Activated CD8-positive, alpha-beta memory T cell treated with anti-CD3 and anti-CD28 coated beads, Interleukin-2, amount 50 U/mL, for 24 hours (primary cell): Measurements from ENCODE around the gene NCAPD3.
"Not testable (repeated sequence)": the region's sequence is repeated elsewhere in the genome, so short reads cannot be mapped to it uniquely, and the experiment has no call there.

Experiments used
- DNase-seq: peaks from one replicate; pipeline ENCODE4 v3.0.0-alpha.2; 2020; ENCODE audit errors: extremely low read depth

Gene NCAPD3

GRCh38 chr11:134223836-134224709 lies at the start of gene NCAPD3, which contains the start of gene VPS26B:
TSS of gene NCAPD3 (minus strand) at chr11:134223967. CDS start at chr11:134223926, 41 bp downstream.
TSS of gene VPS26B (plus strand) at chr11:134224671. CDS start at chr11:134225123, 452 bp downstream.
- peak; percentile 93 for DNase-seq

- DNase-seq = no peak
Measured at GRCh38 chr11:134273317-134273712, 49.5 kb upstream of the NCAPD3 start.

GRCh38 chr11:134272381-134273316 lies 48.9 kb upstream of the NCAPD3 start:
- DNase-seq = no peak

GRCh38 chr11:134271978-134272377 lies 48.2 kb upstream of the NCAPD3 start:
- no peak for DNase-seq

- DNase-seq = no peak
Measured at GRCh38 chr11:134270250-134270714, 46.5 kb upstream of the NCAPD3 start.

DNA sequence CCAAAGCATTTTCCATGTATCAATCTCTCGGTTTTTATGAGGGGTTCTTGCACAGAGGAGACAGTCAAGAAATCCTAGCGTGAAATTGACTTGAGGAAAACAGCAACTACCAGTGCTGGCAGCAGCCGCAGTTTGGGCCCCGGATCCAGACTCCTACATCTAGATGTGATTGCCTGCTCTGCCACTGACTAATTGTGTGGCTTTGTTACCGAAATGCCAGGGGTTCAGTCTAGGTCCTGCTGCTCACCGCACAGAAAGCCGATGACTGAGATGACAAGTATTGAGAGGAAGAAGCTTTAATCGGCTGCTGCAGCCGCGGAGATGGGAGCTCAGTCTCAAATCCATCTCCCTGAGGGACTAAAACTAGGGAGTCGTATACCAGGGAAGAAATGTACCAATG lies 44.2 kb upstream of the NCAPD3 start:
- DNase-seq = no peak

DNA sequence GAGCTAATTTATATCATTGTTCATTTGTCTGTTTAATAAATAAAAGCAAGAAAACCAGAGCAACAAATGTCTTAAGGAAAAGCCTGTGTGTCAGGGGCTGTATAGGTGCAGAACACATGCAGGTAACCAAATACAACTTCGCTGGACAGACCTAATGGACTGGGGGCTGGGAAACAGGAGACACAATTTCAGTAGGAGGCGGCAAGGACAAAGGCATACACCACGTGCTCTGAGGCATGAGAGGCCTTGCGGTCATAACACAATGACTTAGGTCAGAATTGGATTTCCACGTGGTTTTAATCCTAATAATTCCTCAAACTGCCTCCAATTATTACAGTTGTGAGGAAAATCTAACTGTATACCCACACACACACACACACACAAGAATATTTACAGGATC lies 43.7 kb upstream of the NCAPD3 start:
- DNase-seq = no peak

GRCh38 chr11:134266841-134267251 lies 43.1 kb upstream of the NCAPD3 start:
- DNase-seq = no peak

- no peak for DNase-seq
Measured at GRCh38 chr11:134266440-134266839, 42.7 kb upstream of the NCAPD3 start.

DNA sequence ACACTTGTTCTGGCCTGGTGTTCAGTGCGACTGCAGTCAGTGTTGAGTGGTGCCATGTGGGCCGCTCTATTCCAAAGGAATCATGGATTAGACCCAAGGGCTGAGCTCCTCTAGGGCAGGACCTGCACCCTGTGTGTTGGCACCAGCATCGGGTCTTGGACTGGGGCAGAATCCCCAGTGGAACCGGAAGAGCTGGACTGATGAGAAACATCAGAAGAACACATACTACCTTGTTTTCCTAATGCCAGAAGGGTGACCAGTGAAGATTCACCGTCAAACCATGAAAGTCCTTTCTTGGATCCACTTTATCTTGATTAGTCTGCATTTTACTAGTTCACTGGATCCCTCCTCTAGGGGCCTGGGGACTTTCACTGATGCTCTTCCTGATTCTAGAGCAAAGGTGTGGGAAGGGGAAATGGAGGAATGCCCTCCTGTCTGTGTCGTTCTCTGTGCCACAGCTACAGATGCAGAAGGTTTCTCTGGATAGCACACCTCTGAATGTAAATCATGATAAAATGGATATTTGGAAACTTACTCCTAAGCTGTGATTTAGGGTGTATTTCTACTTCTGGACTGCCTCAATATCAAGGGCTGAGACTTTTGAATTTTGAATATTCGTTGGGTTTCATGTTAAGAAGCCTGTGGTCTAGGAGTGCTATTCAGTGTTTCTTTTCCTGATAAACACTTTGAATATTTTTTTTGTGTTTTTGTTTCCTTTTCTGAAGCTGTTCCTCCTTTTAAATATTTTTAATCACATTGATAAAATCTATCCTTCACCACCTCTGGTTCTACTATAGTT lies 41.4 kb upstream of the NCAPD3 start:
- no peak for DNase-seq

- DNase-seq = no peak
Measured at GRCh38 chr11:134261626-134262488, 38.1 kb upstream of the NCAPD3 start.

DNA sequence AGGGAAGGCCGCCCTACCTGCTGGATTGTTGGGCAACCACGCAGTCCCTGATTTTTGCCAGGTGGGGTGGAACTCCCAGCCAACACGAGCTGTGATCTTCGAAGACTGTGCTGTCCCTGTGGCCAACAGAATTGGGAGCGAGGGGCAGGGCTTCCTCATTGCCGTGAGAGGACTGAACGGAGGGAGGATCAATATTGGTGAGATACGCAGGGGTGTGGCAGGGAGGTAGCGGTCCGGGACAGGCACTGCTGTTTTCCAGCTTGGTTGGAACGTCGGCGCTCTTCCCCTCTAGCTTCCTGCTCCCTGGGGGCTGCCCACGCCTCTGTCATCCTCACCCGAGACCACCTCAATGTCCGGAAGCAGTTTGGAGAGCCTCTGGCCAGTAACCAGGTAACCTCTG lies 37.2 kb upstream of the NCAPD3 start:
- no peak for DNase-seq

DNA sequence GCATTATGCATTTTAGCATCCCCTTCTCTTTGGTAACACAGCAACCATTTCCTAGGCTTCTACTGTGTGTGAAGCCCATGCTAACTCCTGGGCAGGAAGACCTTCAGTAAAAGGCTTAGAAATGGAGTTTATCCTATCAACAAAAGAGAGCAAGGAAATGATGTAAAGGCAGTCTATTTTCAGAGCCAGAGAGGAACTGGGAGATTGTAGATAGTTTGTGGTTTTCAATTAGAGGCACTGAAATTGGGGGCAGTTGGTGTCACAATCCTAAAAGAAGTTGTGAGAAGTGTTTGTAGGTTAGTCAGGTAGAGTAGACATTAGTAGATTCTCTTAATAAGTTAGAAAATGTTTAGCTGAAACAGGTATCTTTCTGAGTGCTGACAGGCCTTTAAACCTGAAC lies 36.7 kb upstream of the NCAPD3 start:
- DNase-seq = no peak

DNA sequence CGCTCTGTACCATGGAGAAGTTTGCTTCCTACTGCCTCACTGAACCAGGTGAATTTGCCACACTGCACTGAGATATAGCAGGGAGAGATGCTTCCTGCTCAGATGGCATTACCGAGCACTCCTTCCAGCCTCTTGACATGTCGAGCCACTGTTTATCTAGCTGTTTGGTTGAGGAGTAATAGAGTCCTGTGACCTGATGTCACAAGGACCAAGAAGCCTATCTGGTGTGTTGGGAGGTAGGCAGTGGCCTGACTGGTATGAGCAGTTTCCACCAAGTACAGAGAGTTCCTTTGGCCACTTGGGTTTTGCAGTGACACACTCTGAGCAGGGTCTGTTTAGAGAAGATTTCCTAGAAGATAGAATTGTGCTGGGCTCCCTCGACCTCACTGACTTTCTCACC lies 34.8 kb upstream of the NCAPD3 start:
- DNase-seq = no peak

GRCh38 chr11:134257101-134257500 lies 33.3 kb upstream of the NCAPD3 start:
- DNase-seq = no peak

- DNase-seq = not testable (repeated sequence)
Measured at GRCh38 chr11:134255184-134255561, 31.4 kb upstream of the NCAPD3 start.

DNA sequence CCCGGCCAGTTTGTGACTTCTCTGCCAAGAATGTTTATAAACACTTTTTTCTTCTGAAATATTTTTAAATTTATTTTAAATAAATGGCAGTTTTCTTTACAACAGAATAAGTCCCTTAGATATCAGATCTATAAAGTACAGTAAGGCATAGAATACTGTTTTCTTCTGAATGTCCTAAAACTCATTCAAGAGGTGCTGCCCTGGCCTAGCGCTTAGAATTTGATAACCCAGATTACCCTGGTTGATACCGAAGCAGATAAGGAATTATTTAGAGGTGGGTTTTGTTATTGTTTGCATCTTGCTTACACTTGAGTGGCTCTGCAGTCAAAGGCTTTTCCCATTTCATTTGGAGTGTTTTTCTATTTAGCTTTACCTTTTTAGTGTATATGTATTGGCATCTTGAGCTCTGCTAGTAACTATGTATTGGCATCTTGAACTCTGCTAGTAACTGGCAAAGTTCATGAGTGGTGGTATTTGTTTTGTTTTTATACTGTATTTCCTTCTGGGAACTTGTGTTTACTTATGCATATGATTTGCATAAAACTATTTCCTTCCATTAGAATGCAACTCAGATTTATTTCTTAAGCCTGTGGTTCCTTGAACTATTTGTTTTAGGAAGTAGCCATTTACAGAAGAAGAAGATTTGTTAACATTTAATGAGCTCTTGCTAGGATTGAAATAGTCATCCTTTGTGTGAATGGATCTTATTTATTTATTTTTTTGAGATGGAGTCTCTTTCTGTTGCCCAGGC lies 30.8 kb upstream of the NCAPD3 start:
- no peak for DNase-seq

- DNase-seq = peak; percentile 87
Measured at GRCh38 chr11:134253188-134253993, 29.6 kb upstream of the NCAPD3 start, which contains the start of the genes ACAD8 and THYN1. TSS of gene ACAD8 (plus strand) at chr11:134253568. CDS start at chr11:134253601, 33 bp downstream. TSS of gene THYN1 (minus strand) at chr11:134253352. CDS start at chr11:134252882, 470 bp downstream.
